ENCODE measurements around the gene KCNK18. TPM values are rescaled to one million over a fixed set of nuclear protein-coding genes. Genes with fewer than 3 reads are reported as not detected.

KCNK18 gene
- total RNA-seq, 1 donor from 2014 or later: not detected

GRCh38 chr10:117237401-117237991, 40.2 kb downstream of the KCNK18 start:
- H3K27me3 ChIP-seq (ENCODE audit: low read depth): peaks cover 35% of the 10 kb centered on the region
- H3K4me3 ChIP-seq: no peak overlapping the region
- no peak for TF ChIP-seq CTCF (IDR thresholded peaks at IDR 0.05)
- ATAC-seq (peak in 1 of 2 donors; percentile 64), DNase-seq (no peak)
- no peaks in the 10 kb centered on the region for H3K36me3 ChIP-seq
- no peak overlapping the region for H3K27ac ChIP-seq
- intact Hi-C loops (cut with DNase I): no loop called here
- H3K9me3 ChIP-seq: no peaks in the 10 kb centered on the region
- H3K4me1 ChIP-seq: peaks cover 6% of the 10 kb centered on the region

GRCh38 chr10:117239051-117239450, 41.8 kb downstream of the KCNK18 start:
- no peak for ATAC-seq
- Histone ChIP-seq H3K9me3 (no peaks in the 10 kb centered on the region), H3K4me3 (no peak overlapping the region), H3K27ac (no peak overlapping the region), H3K4me1 (peaks cover 6% of the 10 kb centered on the region), H3K27me3 (ENCODE audit: low read depth) (peaks cover 46% of the 10 kb centered on the region), H3K36me3 (no peaks in the 10 kb centered on the region)
- no peak for TF ChIP-seq CTCF (IDR thresholded peaks at IDR 0.05)
- intact Hi-C loops (cut with DNase I): no loop called here
- no peak for DNase-seq

GRCh38 chr10:117239721-117240620, 42.7 kb downstream of the KCNK18 start:
- Histone ChIP-seq H3K4me1 (peaks cover 6% of the 10 kb centered on the region), H3K27ac (no peak overlapping the region), H3K36me3 (no peaks in the 10 kb centered on the region), H3K4me3 (no peak overlapping the region), H3K27me3 (ENCODE audit: low read depth) (peaks cover 46% of the 10 kb centered on the region), H3K9me3 (no peaks in the 10 kb centered on the region)
- intact Hi-C loops (cut with DNase I): no loop called here
- no peak for DNase-seq
- ATAC-seq: no peak
- no peak for TF ChIP-seq CTCF (IDR thresholded peaks at IDR 0.05)

- intact Hi-C loops (cut with DNase I): no loop called here
- no peak for DNase-seq
These were observed 43.6 kb downstream of the KCNK18 start, which contains the start of gene SLC18A2 for GRCh38 chr10:117240621-117241529. Gene SLC18A2, plus strand, starts transcription at chr10:117241114. Its CDS starts 580 bp downstream, at chr10:117241694.

More at GRCh38 chr10:117240621-117241529, 43.6 kb downstream of the KCNK18 start, which contains the start of gene SLC18A2:
- H3K4me1 ChIP-seq: peaks cover 6% of the 10 kb centered on the region
- no peak within 1 kb of the TSS for H3K27ac ChIP-seq
- peaks cover 46% of the 10 kb centered on the region for H3K27me3 ChIP-seq (ENCODE audit: low read depth)
- TF ChIP-seq CTCF (IDR thresholded peaks at IDR 0.05): no peak
- ATAC-seq: peak; percentile 16 to 31
- no peaks in the 10 kb centered on the region for H3K36me3 ChIP-seq
- H3K4me3 ChIP-seq: peak within 1 kb of the TSS; percentile 25
- H3K9me3 ChIP-seq: no peaks in the 10 kb centered on the region

Measured in lower lobe of right lung (tissue), 2 donors.